GM19099 (cell line): Measurements from ENCODE around the gene PEX10.

Experiments used
- POLR2A ChIP-seq: IDR thresholded peaks from 3 replicates; pipeline ENCODE4 v1.6.1; 2011; ENCODE audit warnings: low read depth; ENCODE audit not compliant: insufficient read length; ENCODE audit errors: extremely low read depth

Gene PEX10

DNA sequence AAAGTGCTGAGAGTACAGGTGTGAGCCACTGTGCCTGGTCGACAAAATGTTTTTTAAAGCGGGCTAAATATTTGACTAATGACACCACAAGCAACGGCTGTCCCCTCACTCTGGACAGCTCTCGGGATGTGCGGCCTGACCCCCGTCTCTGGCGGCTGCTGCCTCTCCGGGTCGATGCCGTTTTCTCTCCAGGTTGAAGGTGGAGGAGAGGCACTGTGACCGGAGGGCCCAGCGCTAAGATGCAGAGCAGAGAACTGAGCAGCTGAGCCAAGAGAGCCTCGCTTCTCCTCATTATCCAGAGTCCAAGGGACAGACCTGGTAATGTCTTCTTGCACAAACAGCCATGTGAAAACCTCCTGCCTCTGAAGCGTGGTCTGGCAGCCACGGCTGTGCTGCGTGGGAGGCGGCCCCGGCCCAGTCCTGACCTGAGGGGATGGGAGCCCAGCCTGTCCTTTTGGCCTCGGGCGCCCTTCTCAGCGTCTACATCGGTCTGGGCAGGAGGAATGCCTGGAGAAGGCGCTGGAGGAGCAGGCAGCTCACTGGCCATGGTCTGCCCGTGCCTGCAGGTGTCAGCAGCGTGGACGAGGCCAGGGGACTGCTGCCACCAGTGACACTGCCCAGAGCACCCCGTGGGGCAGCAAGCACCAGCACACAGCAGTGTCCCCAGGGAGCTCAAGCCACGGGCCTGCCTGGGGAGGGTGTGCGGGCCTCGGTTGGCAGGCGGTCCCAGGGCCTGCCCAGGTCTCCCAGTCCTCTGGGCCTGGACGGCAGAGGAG lies 31.4 kb downstream of the PEX10 start:
- no peak for TF ChIP-seq POLR2A

DNA sequence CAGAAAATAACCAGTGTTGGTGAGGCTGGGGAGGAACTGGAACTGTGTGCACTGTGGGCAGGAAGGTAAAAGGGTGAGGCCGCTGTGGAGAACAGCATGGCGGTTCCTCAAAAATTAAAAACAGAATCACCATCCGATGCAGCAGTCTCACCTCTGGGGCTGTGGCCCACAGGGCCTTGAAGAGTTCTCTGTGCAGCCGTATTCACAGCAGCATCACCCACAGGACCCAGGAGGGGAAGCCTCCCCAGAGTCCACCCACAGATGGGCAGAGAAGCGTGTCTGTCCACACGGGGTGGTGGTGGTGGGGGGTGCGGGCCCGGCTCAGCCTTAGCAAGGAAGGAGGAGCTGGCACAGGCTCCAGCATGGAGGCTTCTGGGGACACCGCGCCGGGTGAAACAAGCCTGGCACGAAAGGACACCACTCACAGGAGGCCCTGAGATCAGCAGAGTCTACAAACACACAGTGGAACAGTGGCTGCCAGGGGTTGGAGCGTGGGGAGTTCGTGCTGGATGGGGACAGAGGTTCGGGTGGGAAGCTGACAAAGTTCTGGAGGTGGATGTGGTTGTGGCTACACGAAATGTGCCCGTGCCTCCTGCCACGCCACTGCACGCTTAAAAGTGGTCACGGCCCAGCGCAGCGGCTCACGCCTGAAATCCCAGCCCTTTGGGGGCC lies 32.5 kb downstream of the PEX10 start:
- no peak for TF ChIP-seq POLR2A

- TF ChIP-seq POLR2A = no peak
Measured at GRCh38 chr1:2378956-2379732, 33.2 kb downstream of the PEX10 start.

GRCh38 chr1:2378441-2378851 lies 33.9 kb downstream of the PEX10 start:
- TF ChIP-seq POLR2A = no peak

DNA sequence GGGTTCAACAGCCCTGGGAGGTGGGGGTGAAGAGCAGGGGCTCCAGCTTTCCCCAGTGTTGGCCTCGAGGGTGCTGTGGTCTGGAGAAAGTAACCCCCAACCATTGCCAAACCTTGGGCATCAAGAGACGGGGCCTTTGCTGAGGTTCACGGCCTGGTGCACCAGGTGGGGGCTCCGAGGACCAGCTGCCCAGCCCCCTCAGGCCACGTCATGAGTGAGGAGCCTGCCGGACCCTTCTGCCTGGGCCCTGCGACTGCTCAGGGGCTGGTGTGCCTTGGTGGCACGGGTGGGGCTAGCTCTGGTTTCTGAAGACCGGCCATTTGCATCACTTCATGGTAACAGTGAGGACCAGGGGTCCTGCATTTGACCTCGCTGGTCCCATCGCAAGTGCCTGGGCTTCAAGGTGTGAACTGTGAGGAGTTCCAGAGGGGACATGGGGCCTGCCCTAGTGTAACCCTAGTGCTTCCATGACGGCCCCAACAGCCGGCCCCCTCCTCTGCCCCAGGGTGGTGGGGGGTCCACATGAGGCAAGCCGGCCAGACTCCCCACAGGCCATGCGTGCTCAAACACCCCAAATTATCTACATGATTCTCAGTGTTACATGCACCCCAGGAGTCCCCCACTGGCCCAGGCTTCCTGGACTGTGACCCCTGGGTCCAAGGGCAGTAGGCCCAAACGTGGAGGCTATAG lies 34.5 kb downstream of the PEX10 start:
- TF ChIP-seq POLR2A = no peak

- no peak for TF ChIP-seq POLR2A
Measured at GRCh38 chr1:2376931-2377672, 35.3 kb downstream of the PEX10 start.

DNA sequence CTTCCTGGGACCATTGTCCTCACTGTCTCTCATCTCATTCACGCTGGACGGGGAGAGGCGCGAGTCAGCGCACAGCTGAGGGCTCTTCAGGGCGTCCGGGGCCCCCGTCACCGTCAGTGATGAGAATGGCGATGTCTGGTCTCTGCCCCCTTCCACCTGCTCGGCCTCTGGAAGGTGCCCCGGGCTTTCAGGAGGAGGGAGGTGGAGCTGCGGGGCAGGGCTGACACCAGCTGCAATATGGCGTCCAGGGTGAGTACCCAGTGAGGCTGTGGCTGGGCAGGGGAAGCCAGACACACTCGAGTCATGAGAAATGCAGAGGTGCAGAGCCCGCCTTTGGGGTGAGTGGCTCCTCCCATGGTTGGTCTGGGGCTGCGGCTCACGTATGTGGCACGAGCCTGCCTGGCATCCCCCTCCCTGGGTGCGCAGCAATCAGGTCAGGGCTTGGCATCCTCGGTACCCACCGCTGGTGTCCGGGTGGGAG lies 36.1 kb downstream of the PEX10 start:
- TF ChIP-seq POLR2A = no peak

GRCh38 chr1:2375923-2376260 lies 36.5 kb downstream of the PEX10 start:
- no peak for TF ChIP-seq POLR2A

DNA sequence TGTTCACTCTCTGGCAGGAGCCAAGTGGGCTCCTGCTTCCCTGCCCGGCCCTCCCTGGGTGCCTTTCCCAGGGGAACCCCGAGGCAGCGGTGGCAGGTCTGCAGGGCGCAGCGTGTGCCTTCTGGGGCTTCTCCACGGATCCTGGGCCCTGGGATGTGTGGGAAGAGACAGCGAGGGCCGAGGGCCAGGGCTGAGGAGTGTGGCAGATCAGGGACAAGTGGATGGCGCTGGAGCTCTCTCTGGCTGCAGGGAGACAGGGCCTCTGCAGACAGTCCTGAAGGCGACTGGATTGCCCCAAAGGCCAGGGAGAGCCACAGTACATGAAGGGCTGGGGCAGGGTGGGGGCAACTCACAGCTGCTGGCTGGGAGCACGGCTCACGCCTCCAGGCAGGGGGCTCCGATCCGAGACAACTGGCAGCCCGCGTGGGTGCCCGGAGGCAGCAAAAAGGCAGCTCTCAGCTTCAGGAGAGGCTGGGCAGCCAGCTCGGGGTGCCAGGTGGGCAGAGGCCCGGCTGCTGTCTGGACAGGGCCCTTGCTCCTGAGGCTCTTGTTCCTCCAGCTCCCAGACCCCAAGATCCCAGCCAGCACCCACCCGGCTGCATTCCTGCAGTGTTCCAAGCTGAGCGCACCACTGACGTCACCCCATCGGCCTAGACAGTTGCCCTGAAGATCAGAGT lies 37.0 kb downstream of the PEX10 start:
- TF ChIP-seq POLR2A = no peak

- no peak for TF ChIP-seq POLR2A
Measured at GRCh38 chr1:2374252-2375155, 37.9 kb downstream of the PEX10 start.

GRCh38 chr1:2373551-2374251 lies 38.7 kb downstream of the PEX10 start:
- no peak for TF ChIP-seq POLR2A
